Ramos (cell line): ENCODE results near the gene SPATC1L.
"Not testable (repeated sequence)": the region's sequence is repeated elsewhere in the genome, so short reads cannot be mapped to it uniquely, and the experiment has no call there.

Source experiments
- in situ Hi-C: fragments of 300-500 bp; cut with MboI; formaldehyde crosslinking; loops from one replicate; pipeline ENCODE4 v1.14.3; 2022; ENCODE audit warnings: low sequenced_read_pairs; ENCODE audit not compliant: unreplicated experiment

Gene SPATC1L

DNA sequence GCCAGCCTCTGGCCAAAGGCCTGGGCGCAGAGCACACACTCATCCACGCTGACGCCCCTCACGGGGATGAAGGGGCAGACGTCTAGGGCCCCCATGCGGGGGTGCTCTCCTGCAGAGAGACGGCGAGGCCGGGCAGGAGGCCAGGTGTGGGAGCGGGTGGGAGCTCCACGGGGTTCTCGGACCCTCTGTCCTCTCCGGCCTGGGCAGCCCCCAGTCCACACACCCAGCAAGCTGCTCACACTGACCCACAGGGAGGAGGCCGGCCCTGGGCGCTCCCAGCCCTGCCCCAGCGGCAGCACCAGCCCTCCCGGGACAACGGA lies 31.4 kb downstream of the SPATC1L start:
- in situ Hi-C loops = no loop called here

DNA sequence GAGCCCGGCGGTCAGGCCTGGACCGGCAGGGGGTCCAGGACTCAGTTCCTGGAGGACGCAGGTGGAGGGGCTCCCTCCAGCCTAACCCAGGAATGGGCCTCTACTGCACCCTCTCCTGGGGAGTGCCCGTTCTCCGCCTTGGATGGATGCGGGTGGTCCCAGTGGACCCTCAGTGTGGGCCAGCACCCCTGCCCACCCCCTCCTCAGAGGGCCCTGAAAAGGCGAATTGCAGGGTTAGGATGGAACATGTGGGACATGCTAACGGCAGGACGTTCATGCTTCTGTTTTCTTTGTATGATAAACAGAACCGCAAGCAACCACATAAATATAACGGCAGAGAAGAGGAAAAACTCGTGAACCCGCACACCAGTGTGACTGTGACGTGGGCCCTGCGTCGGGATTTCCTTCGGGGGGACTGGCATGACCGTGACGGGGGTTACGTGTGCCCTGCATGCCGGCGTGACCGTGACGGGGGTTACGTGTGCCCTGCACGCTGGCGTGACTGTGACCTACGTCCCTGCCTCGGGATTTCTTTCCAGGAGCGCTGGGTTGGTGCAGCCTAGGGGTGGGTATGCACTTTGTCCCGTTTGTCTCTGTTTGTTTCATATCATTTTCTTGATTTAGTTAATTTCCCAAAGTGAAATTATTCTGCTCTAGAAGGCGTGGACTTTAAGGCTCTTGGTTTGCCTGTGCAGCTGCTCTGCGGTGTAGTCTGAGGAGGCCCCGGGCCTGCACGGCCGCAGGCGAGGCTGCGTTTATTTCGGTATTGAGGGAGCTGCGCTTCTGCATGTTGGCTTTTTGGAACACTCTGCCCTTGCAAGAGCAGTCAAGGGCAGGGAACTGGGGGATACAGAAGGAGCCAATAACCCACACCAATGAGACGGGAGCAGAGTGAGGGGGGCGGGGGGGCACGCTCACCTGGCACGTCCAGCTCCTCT lies 32.0 kb downstream of the SPATC1L start:
- in situ Hi-C loops = no loop called here

DNA sequence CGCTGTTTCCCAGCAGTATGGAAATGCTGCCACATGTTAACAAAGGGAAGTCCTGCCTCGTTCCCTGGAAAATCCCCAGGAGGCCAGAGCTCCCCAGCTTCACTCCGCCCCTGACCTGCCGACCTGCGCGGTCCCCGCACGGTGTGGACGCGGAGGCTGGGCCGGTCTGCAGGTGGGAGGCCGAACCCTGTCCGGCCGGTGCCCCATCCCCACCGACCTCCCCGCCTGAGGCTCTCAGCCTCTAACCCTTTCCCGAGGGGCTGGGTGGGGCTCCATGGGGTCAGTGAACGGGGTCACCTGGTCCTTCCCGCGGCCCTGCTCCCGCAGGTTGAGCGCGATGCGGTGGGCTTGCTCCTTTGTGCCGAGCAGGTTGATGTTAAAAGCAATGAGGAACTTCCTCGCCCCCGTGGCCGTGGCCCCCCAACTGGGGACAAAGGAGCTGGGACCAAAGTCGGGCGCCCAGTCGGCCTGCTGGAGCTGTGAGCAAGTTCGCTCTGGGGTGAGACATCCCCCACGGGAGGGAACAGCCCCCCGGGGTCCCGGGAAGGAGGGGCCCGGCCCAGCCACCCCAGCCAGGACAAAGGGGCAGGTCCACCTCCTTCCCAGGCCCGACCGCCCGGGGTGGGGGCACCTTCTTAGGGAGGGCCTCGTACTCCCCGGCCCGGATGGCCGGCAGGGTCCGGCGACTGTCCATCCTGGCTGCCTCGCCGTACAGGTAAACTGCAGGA lies 32.8 kb downstream of the SPATC1L start:
- in situ Hi-C loops = no loop called here

DNA sequence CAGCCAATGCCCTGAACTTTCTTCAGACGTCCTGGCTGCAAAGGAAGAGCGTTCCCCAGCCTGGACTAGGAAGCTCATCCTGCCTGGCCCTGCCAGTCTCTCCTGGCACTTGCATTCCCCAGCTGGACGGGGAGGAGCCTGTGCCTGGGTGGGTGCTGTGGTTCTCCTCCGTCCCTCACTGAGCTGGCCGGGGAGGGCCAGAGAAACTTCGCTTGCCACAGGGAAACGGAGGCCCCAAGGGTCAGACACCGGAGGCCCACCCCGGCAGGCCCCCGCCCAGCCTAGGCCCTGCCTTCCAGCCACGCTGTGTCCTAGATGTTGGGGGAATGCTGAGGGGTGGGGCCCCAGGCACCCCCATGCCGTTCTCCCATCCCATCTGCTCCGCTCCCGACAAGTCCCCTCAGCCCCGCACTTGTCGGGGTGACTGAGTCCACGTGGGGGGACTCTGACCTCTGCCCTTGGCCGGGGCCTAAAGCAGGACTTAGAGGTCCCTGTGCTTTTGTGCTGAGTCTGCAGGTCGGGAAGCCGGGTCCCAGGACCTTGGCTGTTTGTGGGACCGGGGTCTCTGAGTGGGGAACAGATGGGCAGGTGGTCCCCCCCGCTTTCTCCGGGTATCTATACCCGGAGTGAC lies 33.7 kb downstream of the SPATC1L start:
- in situ Hi-C loops = no loop called here

DNA sequence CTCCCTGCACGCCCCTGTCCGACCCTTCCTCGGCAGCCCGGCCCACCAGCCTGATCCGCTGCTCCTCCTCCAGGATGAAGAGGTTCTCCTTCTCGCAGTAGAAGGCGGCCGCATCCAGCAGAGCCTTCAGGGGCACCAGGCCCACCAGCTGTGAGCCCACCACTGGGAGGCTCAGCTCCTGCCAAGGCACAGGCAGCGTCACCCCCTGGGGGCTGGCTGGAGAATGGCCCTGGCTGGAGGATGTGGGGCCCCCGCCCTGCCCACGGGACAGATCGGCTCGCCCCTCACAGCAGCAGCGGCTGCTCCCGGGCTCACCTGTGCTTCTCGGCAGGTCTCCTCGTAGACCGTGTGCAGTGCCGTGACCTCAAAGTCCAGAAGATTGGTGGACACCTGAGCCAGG lies 34.2 kb downstream of the SPATC1L start:
- in situ Hi-C loops = no loop called here

DNA sequence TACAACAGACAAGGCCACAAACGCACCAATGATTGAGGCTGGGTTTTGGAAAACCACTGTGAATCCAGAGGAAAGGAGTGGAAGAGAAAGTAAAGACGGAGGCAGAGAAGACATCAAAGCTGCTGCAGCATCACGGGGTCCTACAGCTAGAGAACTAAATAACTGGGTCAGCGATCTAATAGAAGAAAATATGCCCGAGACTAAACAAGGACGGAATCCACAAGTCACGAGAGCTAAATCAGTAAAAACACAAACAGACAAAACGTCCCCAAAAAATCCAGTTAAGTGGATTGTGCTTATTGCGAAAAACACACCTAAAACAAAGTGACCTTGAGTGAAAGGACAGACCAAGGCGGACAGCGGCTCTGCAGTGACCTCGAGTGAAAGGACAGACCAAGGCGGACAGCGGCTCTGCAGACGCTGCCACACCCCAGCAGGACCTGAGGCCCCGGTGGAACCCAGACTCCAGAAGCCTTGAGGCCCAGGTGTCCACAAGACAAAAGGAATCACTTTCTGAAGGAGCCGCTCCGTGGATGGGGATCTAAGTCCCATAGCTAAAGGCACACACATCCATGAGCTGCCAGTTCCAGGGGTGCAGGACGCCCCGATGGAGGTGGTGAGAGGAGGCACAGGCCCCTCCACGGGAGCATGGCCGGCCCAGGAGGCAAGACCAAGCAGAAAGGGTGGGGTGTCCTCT lies 34.9 kb downstream of the SPATC1L start:
- in situ Hi-C loops = no loop called here

DNA sequence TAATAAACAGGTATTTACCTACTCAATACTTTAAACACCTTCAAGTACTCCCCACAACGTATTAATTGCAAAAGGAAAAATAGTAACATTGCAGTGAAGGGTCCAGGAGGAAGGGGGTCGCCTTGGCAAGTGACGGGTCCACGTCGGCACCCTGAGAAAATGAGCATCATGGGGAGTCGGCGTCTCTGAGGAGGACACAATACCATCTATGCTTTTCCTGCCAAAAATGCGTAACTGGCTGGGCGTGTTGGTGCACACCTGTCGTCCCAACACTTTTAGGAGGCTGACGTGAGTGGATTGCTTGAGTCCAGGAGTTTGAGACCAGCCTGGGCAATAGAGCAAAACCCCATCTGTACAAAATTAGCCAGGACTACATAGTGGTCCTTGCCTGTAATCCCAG lies 36.2 kb downstream of the SPATC1L start:
- in situ Hi-C loops = no loop called here

DNA sequence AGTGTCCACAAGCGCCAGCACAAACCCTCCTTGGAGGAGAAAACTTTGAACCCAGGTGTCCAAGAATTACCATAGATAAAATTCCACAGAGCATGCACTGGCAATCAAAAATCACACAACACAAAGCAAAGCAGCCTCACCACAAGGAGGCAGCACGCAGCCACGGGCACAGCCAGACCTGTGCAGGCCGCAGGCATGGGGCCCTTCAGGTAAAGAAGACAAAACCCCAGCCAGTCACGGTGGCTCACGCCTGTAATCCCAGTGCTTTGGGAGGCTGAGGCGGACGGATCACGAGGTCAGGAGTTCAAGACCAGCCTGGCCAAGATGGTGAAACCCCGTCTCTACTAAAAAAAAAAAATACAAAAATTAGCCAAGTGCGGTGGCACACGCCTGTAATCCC lies 36.8 kb downstream of the SPATC1L start:
- in situ Hi-C loops = not testable (repeated sequence)

DNA sequence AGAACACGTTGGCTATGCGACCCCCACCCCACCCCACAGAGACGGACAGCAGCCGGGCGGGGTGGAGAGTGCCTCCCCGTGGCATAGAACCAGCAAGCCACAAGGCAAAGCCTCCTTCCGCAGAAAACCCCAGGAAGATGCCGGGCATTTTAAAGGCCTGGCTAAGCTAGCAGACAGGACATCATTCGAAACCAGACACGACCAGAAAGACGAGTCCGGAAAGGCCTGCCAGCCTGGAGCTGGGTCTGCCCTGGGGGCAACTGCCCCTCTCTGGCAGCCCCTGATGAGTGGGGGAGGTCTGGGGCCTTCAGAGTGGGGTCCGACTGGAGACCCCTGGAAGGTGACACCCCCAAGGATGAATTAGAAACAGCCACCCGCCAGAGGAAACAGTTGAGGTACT lies 37.4 kb downstream of the SPATC1L start:
- in situ Hi-C loops = no loop called here

DNA sequence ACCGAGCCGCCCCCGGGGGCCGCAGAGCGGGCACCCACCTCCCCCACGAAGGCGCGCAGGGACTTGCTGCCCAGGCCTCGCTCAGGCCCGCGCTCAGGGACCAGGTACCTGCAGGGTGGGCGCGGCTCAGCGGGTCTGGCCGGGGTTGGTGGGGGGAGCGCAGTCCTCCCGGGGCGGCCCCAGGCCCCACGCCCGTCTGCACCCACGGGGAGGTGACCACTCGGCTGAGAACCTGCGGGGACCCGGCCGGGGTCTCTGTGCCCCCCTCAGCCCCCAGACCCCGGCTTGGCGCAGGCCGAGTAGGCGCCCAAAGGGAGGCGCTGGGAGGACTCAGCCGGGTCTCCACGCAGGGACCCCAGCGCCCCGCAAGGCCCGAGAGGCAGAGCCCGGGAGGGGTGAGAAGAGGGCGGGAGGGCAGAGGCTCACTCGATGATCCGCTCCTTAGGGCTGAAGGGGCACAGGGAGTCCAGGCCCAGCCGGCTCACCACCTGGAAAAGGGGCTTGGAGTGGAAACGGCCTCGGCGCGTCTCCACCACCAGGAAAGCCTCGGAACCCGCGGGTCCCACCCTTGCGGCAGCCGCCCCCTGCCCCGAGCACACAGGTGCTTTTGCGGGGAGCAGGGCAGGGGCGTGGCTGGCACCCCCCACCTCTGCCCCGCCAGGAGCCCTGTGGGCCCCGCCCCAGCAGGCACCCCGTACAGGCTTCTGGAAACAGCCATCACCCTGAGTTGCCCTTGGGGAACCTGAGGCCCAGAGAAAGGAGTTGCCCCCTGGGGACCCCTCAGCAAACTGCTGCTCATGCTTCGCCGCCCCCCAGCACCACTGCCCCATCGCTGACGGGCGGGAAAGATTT lies 38.2 kb downstream of the SPATC1L start:
- in situ Hi-C loops = no loop called here

DNA sequence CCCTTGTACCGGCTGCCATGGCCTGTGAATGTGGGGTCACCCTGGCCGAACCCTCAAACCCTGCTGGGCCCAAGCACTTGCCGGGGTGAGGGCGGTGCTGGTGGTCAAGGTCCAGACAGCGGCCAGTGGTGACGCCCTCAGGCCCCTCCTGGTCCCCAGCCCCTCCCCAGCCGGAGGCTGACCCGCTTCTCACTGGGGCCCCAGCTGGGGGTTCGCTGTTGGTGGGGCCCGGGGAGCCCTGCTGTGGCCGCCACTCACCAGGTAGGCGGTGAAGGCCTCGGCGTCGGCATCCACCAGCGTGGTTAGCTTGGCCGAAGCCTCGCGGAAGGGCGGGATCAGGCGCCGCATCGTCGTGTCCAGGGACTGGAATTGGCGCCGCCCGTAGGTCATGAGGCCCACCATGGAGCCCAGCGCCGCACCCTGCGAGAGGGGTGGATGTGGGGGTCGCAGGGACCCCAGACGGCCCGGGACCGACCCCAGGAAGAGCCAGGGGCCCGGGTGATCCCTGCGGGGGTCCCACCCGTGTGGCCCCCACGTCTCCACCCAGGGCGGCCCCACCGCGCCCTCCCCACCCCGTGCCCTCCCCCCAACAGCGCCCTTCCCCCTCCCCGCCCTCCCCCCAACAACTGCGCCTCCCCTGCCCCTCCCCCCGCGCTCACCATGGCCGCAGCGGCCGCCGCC lies 39.0 kb downstream of the SPATC1L start:
- in situ Hi-C loops = no loop called here

DNA sequence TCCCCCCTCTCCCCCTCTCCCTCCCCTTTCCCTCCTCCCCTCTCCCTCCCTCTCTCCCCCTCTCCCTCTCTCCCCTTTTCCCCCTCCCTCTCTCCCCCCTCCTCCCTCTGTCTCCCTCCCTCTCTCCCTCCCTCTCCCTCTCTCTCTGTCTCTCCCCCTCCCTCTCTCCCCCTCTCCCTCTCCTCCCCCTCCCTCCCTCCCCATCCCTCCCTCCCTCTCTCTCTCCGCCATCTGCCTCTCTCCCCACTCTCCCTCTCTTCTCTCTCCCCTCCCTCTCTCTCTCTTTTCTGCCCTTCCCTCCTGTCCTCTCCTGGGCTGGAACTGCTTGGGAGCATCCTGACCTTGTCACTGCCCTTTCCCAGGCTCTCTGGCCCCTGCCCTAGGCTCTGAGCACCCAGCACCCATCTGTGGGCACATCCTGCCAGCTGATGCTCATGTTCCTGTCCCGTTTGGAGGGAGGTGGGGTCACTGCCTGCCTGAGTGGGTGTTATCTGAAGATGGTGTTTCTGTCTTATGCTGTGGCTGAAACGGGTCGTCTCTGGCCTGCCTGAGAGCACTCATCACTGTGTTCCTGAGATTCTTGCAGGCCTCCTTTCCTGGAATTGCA lies 39.7 kb downstream of the SPATC1L start:
- in situ Hi-C loops = no loop called here

DNA sequence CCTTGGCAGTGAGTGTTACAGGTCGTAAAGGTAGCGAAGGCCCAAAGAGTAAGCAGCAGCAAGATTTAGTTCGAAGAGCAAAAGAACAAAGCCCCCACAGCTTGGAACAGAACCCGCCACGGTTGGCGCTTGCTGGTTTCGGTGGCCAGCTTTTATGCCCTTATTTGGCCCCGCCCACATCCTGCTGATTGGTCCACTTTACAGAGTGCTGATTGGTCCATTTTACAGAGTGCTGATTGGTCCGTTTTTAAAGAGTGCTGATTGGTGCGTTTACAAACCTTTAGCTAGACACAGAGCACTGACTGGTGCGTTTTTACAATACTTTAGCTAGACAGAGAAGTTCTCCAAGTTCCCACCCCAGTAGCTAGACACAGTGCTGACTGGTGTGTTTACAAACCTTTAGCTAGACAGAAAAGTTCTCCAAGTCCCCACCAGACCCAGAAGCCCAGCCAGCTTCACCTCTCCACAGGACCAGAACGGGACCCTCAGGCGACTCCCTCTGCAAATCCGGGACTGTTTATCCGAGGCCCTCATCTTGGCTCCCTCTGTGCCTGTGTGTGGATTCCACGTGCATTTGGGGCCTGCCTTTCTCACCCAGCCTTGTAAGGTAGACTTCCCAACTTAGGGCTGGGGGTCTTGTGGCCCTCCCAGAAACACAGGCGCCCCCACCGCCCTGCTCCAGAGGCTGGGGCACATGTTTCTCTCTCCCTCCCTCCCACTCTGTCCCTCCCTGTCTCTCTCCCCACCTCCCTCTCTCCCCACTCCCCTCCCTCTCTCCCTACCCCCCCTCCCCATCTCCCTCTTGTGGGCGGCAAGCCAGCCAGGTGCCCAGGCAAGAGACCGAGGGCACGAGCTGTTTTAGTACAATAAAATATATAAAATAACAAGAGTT lies 41.4 kb downstream of the SPATC1L start:
- in situ Hi-C loops = no loop called here

DNA sequence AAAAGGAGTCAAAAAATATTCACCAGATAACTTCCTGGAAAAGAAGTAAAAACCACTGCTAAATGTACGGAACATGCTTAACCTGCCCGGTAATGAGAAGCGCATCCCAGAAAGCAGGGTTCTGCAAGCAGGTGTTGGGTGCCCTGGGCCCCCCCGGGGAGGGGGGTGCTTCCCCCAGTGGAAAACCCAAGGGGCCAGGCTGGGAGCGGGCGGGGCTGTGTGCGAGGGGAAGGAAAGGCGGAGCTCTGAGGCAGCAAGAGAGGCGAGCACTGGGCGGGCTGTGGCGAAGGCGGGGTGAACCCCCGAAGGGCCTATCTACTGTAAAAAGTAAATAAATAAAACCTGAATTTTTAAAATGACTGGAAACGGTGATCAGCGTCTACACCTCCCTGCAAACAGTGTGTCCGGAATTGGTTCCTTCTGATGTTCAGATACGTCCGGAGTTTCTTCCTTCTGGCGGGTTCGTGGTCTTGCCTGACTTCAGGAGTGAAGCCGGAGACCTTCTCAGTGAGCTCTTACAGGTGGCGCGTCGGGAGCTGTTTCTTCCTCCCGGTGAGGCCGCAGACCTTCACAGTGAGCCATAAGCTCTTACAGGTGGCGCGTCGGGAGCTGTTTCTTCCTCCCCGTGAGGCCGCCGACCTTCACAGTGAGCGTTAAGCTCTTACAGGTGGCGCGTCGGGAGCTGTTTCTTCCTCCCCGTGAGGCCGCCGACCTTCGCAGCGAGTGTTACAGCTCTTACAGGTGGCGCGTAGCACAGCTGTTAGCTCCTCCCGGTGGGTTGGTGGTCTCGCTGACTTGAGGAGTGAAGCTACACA lies 42.3 kb downstream of the SPATC1L start:
- in situ Hi-C loops = no loop called here

DNA sequence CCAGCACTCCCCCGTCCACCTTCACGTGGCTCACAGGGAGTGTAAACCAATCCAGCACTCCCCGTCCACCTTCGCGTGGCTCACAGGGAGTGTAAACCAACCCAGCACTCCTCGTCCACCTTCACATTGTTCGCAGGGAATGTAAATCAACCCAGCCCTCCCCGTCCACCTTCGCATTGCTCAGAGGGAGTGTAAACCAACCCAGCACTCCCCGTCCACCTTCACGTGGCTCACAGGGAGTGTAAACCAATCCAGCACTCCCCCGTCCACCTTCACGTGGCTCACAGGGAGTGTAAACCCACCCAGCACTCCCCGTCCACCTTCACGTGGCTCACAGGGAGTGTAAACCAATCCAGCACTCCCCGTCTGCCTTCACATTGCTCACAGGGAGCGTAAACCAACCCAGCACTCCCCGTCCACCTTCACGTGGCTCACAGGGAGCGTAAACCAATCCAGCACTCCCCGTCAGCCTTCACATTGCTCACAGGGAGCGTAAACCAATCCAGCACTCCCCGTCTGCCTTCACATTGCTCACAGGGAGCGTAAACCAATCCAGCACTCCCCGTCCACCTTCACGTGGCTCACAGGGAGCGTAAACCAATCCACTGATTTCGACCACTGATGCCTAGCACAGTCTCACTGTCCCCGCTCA lies 43.8 kb downstream of the SPATC1L start:
- in situ Hi-C loops = not testable (repeated sequence)

DNA sequence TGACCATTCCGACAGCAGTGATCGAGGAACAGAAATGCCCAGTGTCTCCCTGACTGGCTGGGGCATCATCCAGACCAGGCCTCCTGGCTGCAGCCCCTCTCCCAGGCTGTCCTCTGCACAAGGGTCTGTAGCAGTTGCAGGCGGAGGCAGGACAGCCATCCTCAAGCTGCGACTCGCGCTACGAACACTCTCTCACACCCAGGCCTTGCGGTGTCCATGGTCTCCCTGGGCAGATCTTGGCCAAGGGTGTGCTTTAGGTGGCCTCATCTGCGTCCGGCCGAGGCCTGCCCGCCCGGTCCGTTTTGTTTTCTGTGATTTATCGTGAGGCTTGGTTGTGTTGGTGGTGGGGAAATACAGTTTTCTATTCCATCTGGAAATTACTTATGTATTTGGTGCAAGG lies 44.6 kb downstream of the SPATC1L start:
- in situ Hi-C loops = no loop called here
